Left kidney (tissue), 1 donor: ENCODE measurements around the gene NUCB1. TPM values are rescaled to one million over a fixed set of nuclear protein-coding genes. Genes with fewer than 3 reads are reported as not detected.

Experiments used
- polyA plus RNA-seq: library from polyadenylated mRNA; unstranded; fragments of 120-200 nt; gene quantifications from one replicate; pipeline ENCODE4 v1.2.1, GENCODE V29; 2013; ENCODE audit not compliant: insufficient read length

Gene NUCB1
- polyA plus RNA-seq, 1 donor: 238 TPM

Other genes with a start within 250 kb of the NUCB1 start
- 1.1 TPM for gene NTN5, start 227.3 kb upstream of the NUCB1 start, polyA plus RNA-seq
- gene FUT2, start 204.3 kb upstream of the NUCB1 start, polyA plus RNA-seq: 3.5 TPM
- gene MAMSTR, start 180.6 kb upstream of the NUCB1 start, polyA plus RNA-seq: 6.0 TPM
- 11.9 TPM for gene RASIP1, start 159.7 kb upstream of the NUCB1 start, polyA plus RNA-seq
- 1.1 TPM for gene IZUMO1, start 153.4 kb upstream of the NUCB1 start, polyA plus RNA-seq
- 3.8 TPM for gene FUT1, start 147.7 kb upstream of the NUCB1 start, polyA plus RNA-seq
- gene FGF21, start 144.8 kb upstream of the NUCB1 start, polyA plus RNA-seq: not detected
- gene BCAT2, start 89.3 kb upstream of the NUCB1 start, polyA plus RNA-seq: 39.9 TPM
- gene HSD17B14, start 63.8 kb upstream of the NUCB1 start, polyA plus RNA-seq: 27.4 TPM
- 23.1 TPM for gene PLEKHA4, start 31.7 kb upstream of the NUCB1 start, polyA plus RNA-seq
- gene PPP1R15A, start 27.9 kb upstream of the NUCB1 start, polyA plus RNA-seq: 33.8 TPM
- gene TULP2, start 1.6 kb upstream of the NUCB1 start, polyA plus RNA-seq: 1.6 TPM
- 4.6 TPM for gene DHDH, start 33.4 kb downstream of the NUCB1 start, polyA plus RNA-seq
- gene BAX, start 54.6 kb downstream of the NUCB1 start, polyA plus RNA-seq: 64.5 TPM
- gene FTL, start 65.0 kb downstream of the NUCB1 start, polyA plus RNA-seq: 2,202 TPM
- gene GYS1, start 93.0 kb downstream of the NUCB1 start, polyA plus RNA-seq: 52.2 TPM
- 80.2 TPM for gene RUVBL2, start 93.6 kb downstream of the NUCB1 start, polyA plus RNA-seq
- 0.38 TPM for gene LHB, start 116.8 kb downstream of the NUCB1 start, polyA plus RNA-seq
- gene CGB3, start 124.0 kb downstream of the NUCB1 start, polyA plus RNA-seq: not detected
- not detected for gene CGB2, start 131.6 kb downstream of the NUCB1 start, polyA plus RNA-seq
- not detected for gene CGB1, start 136.6 kb downstream of the NUCB1 start, polyA plus RNA-seq
- gene CGB5, start 143.5 kb downstream of the NUCB1 start, polyA plus RNA-seq: not detected
- not detected for gene CGB8, start 148.8 kb downstream of the NUCB1 start, polyA plus RNA-seq
- 0.78 TPM for gene CGB7, start 157.4 kb downstream of the NUCB1 start, polyA plus RNA-seq
- 3.1 TPM for gene NTF4, start 164.5 kb downstream of the NUCB1 start, polyA plus RNA-seq
- gene KCNA7, start 172.4 kb downstream of the NUCB1 start, polyA plus RNA-seq: 0.08 TPM
- gene SNRNP70, start 185.1 kb downstream of the NUCB1 start, polyA plus RNA-seq: 354 TPM
- 5.6 TPM for gene LIN7B, start 214.1 kb downstream of the NUCB1 start, polyA plus RNA-seq
- 0.20 TPM for gene C19orf73, start 218.8 kb downstream of the NUCB1 start, polyA plus RNA-seq
- gene PPFIA3, start 219.2 kb downstream of the NUCB1 start, polyA plus RNA-seq: 3.9 TPM